ENCODE data around the gene LSR.

Gene LSR

DNA sequence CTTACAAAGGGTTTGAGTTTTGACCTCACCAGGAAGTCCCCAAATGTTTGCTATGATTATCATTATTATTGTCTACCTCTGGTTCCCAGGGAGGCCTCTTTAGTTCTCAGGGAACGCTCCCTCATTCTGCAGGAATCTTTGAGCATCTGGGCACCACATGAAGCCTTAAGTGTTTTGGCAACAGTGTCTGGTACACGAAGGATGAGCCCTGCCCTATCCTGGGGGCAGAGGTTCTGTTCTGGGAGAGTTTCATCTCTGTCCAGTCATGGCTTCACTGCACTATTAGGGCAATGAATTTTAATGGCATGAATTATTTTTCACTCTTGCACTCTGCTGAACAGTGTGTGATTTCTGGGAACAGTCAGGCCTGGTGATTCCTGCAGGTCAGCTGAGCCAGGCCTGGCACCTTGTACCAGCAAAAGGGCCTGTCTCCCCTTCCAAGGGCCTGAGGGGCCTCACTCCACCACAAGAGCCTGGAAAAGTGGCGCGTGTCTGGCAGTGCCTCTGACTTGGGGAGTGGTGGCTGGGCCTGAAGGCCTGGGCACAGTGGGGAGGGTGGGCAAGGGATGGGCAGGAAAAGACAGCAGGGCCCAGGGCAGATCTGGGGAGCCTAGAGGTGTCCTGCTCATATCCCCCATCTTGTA, 24.8 kb upstream of the LSR start:
- peak; percentile 10 for DNase-seq (ENCODE audit: extremely low spot score)
- TF ChIP-seq, protein P1, sequence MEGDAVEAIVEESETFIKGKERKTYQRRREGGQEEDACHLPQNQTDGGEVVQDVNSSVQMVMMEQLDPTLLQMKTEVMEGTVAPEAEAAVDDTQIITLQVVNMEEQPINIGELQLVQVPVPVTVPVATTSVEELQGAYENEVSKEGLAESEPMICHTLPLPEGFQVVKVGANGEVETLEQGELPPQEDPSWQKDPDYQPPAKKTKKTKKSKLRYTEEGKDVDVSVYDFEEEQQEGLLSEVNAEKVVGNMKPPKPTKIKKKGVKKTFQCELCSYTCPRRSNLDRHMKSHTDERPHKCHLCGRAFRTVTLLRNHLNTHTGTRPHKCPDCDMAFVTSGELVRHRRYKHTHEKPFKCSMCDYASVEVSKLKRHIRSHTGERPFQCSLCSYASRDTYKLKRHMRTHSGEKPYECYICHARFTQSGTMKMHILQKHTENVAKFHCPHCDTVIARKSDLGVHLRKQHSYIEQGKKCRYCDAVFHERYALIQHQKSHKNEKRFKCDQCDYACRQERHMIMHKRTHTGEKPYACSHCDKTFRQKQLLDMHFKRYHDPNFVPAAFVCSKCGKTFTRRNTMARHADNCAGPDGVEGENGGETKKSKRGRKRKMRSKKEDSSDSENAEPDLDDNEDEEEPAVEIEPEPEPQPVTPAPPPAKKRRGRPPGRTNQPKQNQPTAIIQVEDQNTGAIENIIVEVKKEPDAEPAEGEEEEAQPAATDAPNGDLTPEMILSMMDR (IDR thresholded peaks at IDR 0.05; ENCODE audit: control extremely low read depth, extremely low read depth, low read depth, missing control alignments), result no peak
- ChIA-PET POLR2A (no interaction called here), CTCF (interaction anchor here (1.1 to 1.5 kb wide), 2 partner anchors 12 to 14 kb away, joined by 3 to 4 read pairs; no protein-coding TSS in a partner anchor)

DNA sequence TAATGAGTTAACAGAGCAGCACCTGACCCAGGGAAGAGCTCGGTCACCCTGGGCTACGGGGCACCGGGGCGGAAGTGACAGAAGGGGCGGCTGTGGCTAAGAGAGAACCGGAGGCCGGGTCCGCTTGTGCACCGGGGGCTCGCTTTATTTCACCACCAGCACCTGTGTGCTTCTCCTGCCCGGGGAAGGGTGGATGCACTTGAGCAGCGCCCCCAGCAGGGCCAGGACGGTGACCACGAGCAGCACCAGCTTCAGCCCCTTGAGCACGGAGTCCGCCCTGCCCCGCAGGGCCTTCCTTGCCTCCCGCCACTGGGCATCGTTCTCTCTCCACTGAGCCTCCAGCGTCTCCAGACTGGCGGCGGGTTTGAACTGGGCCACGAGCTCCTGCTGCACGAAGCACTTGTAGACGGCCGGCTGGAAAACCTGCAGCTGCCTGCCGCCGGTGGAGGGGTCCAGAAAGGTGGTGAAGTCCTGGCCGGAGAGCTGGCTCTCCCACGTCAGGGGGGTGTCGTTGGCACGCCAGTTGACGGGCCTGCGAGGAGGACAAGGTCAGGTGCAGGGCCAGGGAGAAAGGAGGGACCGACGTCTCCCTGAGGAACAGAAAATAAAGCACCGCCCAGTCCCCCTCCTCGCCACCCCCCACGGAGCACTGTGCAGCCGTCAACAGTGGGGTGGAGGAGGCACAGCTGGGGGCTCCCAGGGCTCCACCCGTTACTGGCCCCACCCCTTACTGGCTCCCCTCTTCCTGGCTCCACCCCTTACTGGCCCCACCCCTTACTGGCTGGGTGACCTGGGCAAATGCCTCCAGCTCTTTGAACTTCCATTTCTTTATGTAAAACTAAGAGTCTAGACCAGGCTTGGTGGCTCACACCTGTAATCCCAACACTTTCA, 23.9 kb upstream of the LSR start:
- ChIA-PET CTCF (interaction anchor here (1.1 to 2.0 kb wide), 5 partner anchors 11 to 252 kb away, joined by 3 to 4 read pairs (median 4); no protein-coding TSS in a partner anchor), POLR2A (no interaction called here)
- TF ChIP-seq, protein P1 (IDR thresholded peaks at IDR 0.05; ENCODE audit: control extremely low read depth, extremely low read depth, low read depth, missing control alignments), result no peak
- DNase-seq (ENCODE audit: extremely low spot score), result peak; percentile 16

DNA sequence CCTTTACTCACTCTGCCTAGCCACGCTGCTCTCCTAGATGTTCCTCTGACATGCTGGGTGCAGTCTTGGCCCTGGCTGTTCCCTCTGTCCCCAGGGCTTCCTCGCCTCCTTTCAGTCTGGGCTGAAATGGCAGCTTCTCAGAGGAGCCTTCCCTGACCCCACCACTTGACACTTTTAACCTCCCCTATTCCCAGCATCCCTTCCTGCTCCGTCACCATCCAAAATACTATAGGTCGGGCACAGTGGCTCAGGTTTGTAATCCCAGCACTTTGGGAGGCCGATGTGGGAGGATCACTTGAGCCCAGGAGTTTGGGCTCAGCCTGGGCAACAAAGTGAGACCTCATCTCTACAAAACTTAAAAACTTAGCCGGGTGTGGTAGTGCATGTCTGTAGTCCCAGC, 22.9 kb upstream of the LSR start:
- ChIA-PET CTCF (interaction anchor here (1.3 to 2.0 kb wide), 4 partner anchors 10 to 253 kb away, joined by 3 to 4 read pairs (median 4); no protein-coding TSS in a partner anchor), POLR2A (no interaction called here)
- TF ChIP-seq, protein P1 (IDR thresholded peaks at IDR 0.05; ENCODE audit: control extremely low read depth, extremely low read depth, low read depth, missing control alignments), result no peak
- peak; percentile 3 for DNase-seq (ENCODE audit: extremely low spot score)

DNA sequence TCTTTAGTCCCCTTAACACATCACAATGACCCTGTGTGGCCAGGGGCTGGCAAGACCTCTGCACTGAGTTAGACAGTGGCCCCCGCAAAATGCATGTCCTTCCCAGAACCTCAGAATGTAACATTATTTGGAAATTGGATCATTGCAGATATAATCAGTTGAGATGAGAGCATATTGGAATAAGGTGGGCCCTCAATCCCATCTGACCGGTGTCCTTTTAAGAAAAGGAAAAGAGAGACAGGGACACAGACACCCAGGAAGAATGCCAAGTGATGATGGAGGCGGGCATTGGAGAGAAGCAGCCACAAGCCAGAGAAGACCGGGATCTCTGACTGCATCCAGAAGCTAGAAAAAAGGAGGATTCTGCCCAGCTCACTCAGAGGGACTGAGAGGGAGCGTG, 22.1 kb upstream of the LSR start:
- TF ChIP-seq, protein P1 (IDR thresholded peaks at IDR 0.05; ENCODE audit: control extremely low read depth, extremely low read depth, low read depth, missing control alignments), result no peak
- ChIA-PET POLR2A (no interaction called here), CTCF (interaction anchor here (1.4 kb wide), 1 partner anchor 9 kb away, joined by 4 read pairs; no protein-coding TSS in a partner anchor)
- no peak for DNase-seq (ENCODE audit: extremely low spot score)

DNA sequence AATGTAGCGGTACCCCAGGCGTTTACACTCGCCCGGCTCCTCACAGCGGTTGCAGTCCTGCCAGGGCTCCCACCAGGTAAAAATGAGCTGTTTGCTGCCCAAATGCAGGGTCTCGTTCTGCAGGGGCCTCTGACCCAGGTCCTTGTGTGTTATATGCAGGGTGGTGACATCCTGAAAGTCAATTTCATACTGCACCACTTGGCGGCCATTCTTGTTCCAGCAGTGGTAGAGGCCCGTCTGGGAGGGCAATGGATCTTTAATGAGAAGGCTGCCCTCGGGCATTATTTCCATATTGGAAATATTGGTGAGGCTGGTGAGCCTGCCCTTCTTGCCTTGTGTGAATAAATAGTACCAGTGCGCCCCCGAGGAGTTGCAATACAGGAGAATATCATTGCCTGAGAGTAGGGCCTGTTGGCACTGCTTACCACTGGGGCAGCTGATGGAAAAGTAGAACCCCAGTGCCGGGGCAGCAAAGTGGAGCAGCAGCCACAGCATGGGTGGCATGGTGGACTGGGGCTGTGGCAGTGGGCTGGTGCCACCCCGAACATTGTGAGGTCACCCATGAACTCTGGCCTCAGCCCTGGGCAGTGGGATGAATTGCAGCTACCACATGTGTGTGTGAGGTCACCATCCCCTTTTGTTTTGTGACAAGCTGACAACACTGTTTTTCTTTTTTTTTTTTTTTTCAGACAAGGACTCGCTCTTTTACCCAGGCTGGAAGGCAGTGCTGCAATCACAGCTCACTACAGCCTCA, 20.4 kb upstream of the LSR start, which contains the start of gene FAM187B:
Gene FAM187B, minus strand, starts transcription at position 563 of the 754 bp plus-strand sequence. Its CDS starts 59 bp downstream, at position 504.
- TF ChIP-seq, protein P1 (IDR thresholded peaks at IDR 0.05; ENCODE audit: control extremely low read depth, extremely low read depth, low read depth, missing control alignments), result no peak
- CTCF ChIA-PET, result interaction anchor here (1.5 kb wide), 1 partner anchor 13 kb away, joined by 3 read pairs; no protein-coding TSS in a partner anchor
- DNase-seq (ENCODE audit: extremely low spot score), result peak; percentile 6
- POLR2A ChIA-PET, result no interaction called here

DNA sequence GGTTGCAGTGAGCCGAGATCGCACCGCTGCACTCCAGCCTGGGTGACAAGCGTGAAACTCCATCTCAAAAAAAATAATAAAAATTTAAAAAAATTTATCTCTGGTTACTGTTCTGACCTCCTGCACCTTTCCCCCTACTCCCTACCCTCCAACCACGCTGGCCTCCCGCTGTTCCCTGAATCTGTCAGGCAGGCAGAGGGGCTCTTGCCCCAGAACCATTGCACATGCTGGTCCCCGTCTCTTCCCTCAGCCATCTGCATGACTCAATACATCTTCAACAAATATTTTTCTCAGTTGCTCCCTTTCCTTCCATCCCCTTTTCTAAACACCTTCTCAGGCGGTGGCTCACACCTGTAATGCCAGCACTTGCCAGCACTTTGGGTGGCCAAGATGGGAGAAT, 19.2 kb upstream of the LSR start:
- CTCF ChIA-PET, result no interaction called here
- POLR2A ChIA-PET, result no interaction called here
- DNase-seq (ENCODE audit: extremely low spot score), result no peak
- TF ChIP-seq, protein P1 (IDR thresholded peaks at IDR 0.05; ENCODE audit: control extremely low read depth, extremely low read depth, low read depth, missing control alignments), result no peak

Data from GM10248 (cell line).